GM19467 (cell line): ENCODE measurements around the gene ADTRP.

Experiments used
- ATAC-seq: cut with Tn5 transposase; IDR thresholded peaks from one replicate; pipeline ENCODE4 v1.9.1; 2021; ENCODE audit warnings: mild to moderate bottlenecking, moderate library complexity; ENCODE audit not compliant: unreplicated experiment

ADTRP gene

GRCh38 chr6:11727998-11728961 is 50.3 kb downstream of the ADTRP start:
- ATAC-seq, result no peak

GRCh38 chr6:11727346-11727997 is 51.1 kb downstream of the ADTRP start:
- no peak for ATAC-seq

GRCh38 chr6:11724286-11724685 is 54.3 kb downstream of the ADTRP start:
- ATAC-seq, result no peak

GRCh38 chr6:11722805-11723631 is 55.6 kb downstream of the ADTRP start:
- ATAC-seq, result no peak

GRCh38 chr6:11722220-11722619 is 56.4 kb downstream of the ADTRP start:
- no peak for ATAC-seq

GRCh38 chr6:11718463-11718862 is 60.1 kb downstream of the ADTRP start:
- no peak for ATAC-seq

- ATAC-seq, result no peak
These were observed 60.6 kb downstream of the ADTRP start for GRCh38 chr6:11718031-11718430.

- ATAC-seq, result no peak
These were observed 63.8 kb downstream of the ADTRP start for GRCh38 chr6:11714798-11715285.

- no peak for ATAC-seq
These were observed 64.3 kb downstream of the ADTRP start for GRCh38 chr6:11714116-11714797.

- no peak for ATAC-seq
These were observed 65.8 kb downstream of the ADTRP start for GRCh38 chr6:11712760-11713159.

GRCh38 chr6:11711984-11712711 is 66.5 kb downstream of the ADTRP start:
- ATAC-seq, result no peak

DNA sequence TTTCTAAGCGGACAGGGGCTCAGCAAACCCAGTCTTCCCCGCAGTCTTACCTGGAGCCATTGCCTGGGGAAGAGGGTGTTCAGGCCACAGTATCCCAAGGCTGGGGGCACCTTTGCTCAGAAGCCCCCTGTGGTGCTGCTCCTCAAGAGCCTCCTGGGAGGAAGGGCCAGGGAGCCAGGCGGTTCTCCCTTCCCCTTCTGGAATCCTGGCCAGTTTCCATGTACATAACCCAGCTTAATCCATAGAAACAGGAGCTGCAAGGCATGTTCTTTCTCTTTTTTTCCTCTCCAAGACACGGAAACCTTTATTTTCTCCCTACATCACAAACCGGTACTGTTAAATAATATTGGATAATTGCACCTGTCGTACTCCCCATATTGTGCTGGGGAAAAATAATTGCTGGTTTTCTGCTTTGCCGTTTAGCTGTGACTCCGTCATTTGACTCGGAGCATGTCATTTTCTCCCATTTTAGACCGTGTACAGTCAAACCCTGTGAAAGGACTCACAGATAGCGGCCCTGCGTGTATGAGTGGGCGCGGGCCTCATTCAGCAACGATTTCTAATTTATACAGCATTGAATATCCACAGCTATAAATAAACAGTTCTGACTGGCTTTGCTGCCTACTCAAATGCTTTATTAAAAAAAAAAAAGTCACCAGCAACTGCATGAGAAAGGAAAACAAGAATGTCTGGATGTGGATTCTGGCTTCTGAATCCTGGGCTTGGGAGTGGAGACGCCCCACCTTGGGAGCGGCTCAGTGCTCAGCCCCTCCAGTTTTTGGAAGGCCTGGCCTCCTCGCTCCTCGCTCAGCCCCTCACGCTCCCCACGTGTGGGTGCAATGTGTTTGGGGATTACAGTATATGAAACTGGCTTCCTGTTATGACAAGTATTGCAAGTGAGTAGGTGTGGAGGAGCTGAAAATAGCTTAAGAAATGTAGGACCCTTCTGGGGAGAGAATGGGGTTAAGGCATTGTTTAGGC is 67.3 kb downstream of the ADTRP start:
- ATAC-seq, result no peak

GRCh38 chr6:11710311-11710761 is 68.3 kb downstream of the ADTRP start:
- no peak for ATAC-seq

DNA sequence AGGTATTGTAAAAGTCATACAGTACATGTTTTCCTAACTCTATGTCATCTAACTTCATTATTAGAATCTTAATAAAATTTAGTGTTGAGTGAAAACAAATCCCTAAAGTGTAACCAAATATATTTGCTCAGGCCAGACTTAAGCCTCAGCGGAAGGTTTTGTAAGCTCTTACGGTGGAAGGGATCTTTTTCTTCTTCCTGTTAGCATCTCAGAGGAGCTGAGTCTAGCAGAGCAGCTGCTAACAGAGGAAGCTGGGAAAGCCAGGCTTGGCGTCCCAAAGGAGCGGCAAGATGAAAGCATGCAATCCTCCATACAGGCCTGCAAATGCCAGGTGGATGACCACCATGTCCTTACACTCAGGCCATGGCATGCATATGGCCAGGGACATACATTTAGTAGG is 72.4 kb downstream of the ADTRP start:
- no peak for ATAC-seq

GRCh38 chr6:11705483-11705882 is 73.1 kb downstream of the ADTRP start:
- no peak for ATAC-seq

DNA sequence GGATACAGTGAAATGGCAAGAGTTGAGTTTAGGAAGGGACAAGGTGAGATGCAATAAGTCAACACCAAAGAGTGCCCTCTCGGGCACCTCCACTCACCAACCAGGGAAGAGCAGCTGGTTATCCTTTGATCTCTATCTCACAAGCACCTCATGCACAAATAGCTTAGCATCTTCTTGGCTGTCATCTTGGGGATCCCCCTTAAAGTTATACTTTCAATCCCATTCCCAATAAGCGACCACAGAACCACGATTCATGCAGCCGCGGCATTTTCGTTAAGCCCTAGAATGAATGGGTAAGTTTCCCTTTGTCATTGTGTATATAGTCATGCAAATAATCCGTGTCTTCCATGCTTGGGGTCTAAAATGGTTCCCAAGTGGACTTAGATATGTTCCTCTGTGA is 73.5 kb downstream of the ADTRP start:
- ATAC-seq, result no peak

GRCh38 chr6:11703725-11704124 is 74.9 kb downstream of the ADTRP start:
- no peak for ATAC-seq

DNA sequence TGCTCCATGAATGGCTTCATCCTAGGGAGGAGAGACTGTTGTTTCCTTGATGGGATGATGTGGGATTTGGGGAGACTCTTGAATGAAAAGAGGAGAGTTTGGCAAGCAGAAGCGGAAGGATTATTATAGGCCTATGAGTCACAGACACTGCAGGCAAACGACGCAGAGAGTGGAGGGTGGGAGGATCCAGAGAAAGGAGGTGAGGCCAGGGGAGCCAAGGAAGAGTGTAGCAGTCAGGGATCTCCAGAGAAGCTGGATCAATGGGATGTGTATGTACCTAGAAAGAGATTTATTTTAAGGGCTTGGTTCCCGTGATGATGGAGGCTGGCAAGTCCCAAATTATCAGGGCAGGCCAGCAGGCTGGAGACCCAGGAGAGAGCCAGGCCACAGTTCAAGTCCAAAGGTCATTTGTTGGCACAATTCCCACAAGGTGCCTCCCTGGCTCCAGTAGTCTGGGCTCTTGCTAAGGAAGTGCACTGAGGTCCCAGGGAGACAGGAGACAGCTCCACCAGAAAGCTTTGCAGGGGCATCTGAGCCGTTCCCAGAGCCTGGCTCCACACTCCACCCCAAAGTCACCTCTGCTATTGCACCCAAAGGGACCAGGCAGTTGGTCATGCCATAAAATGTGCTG is 76.0 kb downstream of the ADTRP start:
- no peak for ATAC-seq
